AG09319 (cell line): Measurements from ENCODE around the gene HEXD.
A peak's percentile ranks its signal among the peaks of the same experiment; 100 is the strongest.

Source experiments
- DNase-seq: peaks from one replicate; pipeline ENCODE4 v3.0.0-alpha.2; 2010; ENCODE audit warnings: low read depth; ENCODE audit errors: extremely low read depth
- TF ChIP-seq, protein P1 (sequence below): IDR thresholded peaks from 2 replicates; pipeline ENCODE4 v1.5.1; 2011; ENCODE audit warnings: low read depth, mild to moderate bottlenecking, inconsistent platforms, low read length, moderate library complexity

Gene HEXD

DNA sequence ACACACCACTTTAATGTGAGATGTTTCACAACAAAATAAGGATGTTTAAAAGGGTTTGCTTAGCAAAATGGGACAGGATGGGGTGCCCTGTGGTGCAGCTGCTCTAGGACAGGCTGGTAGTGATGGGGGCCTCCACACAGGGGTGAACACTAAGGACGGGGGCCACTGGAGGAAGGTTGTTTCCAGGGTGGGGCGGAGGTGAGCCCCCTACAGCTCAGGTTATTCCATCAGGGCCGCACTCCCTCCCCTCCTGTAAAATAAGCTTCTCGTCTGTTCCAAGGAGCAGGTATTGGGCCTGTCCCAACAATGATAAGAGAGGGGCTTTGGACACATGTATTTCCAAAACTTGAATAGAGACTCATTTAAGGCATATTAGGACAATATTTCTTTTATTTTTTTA, 1.9 kb upstream of the HEXD start:
- TF ChIP-seq, protein P1, sequence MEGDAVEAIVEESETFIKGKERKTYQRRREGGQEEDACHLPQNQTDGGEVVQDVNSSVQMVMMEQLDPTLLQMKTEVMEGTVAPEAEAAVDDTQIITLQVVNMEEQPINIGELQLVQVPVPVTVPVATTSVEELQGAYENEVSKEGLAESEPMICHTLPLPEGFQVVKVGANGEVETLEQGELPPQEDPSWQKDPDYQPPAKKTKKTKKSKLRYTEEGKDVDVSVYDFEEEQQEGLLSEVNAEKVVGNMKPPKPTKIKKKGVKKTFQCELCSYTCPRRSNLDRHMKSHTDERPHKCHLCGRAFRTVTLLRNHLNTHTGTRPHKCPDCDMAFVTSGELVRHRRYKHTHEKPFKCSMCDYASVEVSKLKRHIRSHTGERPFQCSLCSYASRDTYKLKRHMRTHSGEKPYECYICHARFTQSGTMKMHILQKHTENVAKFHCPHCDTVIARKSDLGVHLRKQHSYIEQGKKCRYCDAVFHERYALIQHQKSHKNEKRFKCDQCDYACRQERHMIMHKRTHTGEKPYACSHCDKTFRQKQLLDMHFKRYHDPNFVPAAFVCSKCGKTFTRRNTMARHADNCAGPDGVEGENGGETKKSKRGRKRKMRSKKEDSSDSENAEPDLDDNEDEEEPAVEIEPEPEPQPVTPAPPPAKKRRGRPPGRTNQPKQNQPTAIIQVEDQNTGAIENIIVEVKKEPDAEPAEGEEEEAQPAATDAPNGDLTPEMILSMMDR = no peak
- no peak for DNase-seq

DNA sequence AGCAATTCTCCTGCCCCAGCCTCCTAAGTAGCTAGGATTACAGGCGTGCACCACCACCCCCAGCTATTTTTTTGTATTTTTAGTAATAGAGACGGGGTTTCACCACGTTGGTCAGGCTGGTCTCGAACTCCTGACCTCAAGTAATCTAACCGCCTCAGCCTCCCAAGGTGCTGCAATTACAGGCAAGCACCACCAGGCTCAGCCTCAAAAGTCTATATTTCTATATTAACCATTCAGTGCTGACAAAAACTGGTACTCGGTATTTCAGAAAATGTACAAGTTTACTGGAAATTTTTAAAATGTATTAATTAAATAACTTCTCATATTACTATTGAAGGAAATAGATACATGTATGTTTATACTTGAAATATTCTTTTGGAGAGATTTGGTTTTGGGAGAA, 1.4 kb upstream of the HEXD start:
- TF ChIP-seq, protein P1 = no peak; the same call in none of the 2 replicates
- no peak for DNase-seq

DNA sequence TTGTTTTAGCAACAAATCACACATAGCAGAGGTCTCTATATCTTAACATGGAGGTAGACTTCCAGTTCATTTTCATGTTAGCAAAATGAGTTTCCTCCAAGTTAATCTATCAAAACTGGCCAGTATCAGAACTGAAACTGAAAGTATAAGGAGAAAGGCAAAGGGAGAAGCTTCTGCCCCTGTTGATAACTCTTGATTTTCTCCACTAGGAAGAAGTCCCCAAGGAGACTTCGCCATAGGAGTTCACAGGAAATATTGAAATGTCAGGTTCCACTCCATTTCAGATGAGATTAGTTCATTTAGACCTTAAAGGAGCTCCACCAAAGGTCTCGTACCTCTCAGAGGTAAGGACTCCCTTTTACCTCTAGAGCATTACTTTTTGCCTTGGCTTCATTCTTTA, 1.4 kb downstream of the HEXD start:
- DNase-seq = no peak

DNA sequence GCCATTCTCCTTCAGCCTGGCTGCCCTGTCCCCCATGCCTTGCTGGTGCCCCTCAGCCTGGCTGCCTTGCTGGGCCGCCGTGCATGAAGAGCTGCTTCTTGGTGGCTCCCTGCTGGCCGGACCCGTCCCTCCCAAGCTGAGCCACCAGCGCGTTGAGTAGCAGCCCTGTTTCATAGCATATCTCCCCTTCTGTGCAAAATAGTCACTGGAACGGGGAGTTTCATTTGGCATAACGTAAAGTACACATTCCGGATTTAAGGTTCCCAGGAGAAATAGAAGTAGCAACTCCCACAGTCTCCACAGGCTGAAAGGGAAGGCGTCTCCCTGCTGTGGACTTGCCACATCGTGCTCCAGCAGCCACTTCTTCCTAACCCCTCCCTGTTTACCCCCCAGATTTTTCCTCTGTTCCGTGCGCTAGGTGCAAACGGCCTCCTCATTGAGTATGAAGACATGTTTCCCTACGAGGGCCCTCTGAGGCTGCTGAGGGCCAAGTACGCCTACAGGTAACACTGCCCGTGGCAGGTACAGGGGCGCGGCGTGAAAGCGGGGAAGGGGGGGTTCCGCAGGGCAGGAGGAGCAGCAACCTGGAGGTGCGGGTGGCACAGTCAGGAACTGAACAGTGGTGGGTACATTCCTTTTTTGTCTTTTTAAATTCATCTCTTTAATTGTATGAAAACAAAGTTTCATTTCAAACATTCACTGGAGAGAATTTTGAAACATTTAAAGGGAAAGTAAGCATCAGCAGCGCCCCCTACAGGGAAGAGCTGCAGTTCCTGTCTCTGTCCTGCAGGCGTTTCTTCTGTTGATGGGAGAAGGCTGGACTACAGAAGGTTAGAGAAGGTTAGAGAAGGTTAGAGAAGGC, 6.1 kb downstream of the HEXD start:
- peak; percentile 4 for DNase-seq
- TF ChIP-seq, protein P1 = peak; percentile 70

More for the DNA sequence above, 1.4 kb downstream of the HEXD start:
- TF ChIP-seq, protein P1 = no peak

DNA sequence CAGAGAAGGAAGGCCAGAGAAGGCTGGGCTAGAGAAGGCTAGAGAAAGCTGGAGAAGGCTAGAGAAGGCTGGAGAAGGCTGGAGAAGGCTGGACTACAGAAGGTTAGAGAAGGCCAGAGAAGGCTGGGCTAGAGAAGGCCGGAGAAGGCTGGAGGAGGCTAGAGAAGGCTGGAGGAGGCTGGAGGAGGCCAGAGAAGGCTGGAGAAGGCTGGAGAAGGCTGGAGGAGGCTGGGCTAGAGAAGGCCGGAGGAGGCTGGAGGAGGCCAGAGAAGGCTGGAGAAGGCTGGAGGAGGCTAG, 6.7 kb downstream of the HEXD start:
- TF ChIP-seq, protein P1 = no peak
- DNase-seq = no peak

DNA sequence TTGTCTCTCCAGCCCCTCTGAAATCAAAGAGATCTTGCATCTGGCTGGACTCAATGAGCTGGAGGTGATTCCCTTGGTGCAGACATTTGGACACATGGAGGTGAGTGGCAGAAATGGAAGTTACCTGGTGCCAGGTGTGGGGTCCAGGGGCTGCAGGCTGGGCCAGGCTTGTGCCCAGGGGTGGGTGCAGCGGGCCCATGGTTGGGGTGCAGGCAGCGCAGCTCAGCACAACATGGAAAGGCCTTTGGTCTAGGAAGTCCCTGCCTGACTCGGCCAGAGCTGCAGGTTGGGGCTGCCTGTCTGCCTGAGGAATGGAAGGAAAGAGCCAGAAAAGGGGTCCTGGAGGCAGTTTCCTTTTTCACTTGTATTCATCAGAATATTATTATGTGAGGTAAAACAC, 10.4 kb downstream of the HEXD start:
- DNase-seq = no peak
- TF ChIP-seq, protein P1 = no peak

DNA sequence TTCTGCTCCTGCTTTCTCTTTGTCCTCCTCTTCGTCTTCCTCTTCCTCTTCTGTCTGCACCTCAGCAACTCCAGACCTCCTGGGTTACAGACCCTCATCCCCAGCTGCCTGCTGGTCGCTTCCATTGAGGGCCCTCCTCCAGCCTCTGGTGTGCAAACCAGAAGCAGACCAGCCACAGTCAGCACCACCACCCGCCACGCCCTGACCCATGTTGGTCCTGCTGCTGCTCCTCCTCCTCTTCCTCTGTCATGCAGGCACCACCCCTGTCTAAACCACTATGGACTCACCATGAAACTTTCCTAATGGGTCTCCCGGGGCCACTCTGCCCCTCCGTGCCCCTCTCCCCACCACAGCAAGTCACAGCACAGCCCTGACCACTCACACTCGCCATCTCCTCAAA, 11.7 kb downstream of the HEXD start:
- no peak for DNase-seq
- TF ChIP-seq, protein P1 = no peak
